WI38 (cell line): ENCODE results near the gene ODR4.
"Not testable (repeated sequence)": the region's sequence is repeated elsewhere in the genome, so short reads cannot be mapped to it uniquely, and the experiment has no call there.

Source experiments
- H3K4me3 ChIP-seq: 2 replicates; pipeline ENCODE4 v1.5.1; 2011; ENCODE audit warnings: low read depth, mild to moderate bottlenecking, control low read depth, low read length
- TF ChIP-seq, protein P1 (sequence below): IDR thresholded peaks from 2 replicates; pipeline ENCODE4 v1.5.1; 2012; ENCODE audit warnings: low read depth, mild to moderate bottlenecking, control low read depth, low read length

Gene ODR4

DNA sequence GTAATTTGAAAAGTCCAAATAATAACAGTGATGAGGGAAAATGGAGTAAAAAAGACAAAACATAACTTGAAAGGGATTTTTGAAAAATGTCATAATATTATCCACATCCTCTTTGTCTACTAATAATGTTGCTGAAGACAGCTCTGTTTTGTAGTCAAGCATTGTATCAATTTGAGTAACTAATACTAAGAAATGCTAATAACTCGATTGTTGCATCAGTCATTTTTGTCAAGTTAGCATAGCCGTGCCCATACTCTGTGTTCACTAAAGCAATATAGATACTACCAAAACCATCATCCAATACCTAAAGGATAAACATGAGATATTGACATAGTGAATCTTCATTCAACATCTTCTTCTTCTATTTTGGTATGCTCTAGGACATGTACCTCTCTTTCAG is 68.0 kb downstream of the ODR4 start:
- H3K4me3 ChIP-seq, result no peak overlapping the region
- TF ChIP-seq, protein P1, sequence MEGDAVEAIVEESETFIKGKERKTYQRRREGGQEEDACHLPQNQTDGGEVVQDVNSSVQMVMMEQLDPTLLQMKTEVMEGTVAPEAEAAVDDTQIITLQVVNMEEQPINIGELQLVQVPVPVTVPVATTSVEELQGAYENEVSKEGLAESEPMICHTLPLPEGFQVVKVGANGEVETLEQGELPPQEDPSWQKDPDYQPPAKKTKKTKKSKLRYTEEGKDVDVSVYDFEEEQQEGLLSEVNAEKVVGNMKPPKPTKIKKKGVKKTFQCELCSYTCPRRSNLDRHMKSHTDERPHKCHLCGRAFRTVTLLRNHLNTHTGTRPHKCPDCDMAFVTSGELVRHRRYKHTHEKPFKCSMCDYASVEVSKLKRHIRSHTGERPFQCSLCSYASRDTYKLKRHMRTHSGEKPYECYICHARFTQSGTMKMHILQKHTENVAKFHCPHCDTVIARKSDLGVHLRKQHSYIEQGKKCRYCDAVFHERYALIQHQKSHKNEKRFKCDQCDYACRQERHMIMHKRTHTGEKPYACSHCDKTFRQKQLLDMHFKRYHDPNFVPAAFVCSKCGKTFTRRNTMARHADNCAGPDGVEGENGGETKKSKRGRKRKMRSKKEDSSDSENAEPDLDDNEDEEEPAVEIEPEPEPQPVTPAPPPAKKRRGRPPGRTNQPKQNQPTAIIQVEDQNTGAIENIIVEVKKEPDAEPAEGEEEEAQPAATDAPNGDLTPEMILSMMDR, result no peak

GRCh38 chr1:186446152-186446551 is 70.5 kb downstream of the ODR4 start:
- H3K4me3 ChIP-seq, result no peak overlapping the region
- TF ChIP-seq, protein P1, result no peak

GRCh38 chr1:186454981-186455380 is 79.3 kb downstream of the ODR4 start:
- H3K4me3 ChIP-seq, result no peak overlapping the region
- TF ChIP-seq, protein P1, result no peak

DNA sequence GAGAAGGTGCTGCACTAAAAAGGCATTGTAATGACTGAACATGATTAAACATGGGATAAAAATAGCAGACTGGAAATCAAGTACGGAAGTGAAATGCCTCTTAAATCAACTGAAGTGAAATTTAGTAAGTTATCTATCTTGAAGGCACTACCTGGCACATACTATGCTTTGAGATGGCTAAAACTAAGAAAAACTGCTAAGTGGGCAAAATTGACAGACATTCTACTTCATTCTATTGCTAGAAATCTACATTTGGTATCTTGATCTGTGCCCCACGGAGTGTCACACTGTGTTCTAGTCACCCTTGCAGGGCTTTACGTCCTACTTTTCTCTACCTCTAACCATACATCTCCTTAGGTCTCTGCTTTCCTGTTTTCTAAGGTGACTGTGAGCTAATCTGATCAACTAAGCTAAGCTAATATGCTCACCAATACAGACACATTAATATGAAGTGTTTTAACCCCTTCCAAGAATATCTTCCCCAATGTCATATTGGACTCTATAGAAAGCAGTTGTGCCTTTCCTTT is 81.2 kb downstream of the ODR4 start:
- H3K4me3 ChIP-seq, result no peak overlapping the region
- TF ChIP-seq, protein P1, result no peak

GRCh38 chr1:186459161-186459560 is 83.5 kb downstream of the ODR4 start:
- H3K4me3 ChIP-seq, result not testable (repeated sequence)

GRCh38 chr1:186461014-186461413 is 85.4 kb downstream of the ODR4 start, which contains the start of gene PDC:
Gene PDC (minus strand): TSS chr1:186461114. CDS start chr1:186449459, 11,655 bp downstream.
- H3K4me3 ChIP-seq, result no peak within 1 kb of the TSS
- TF ChIP-seq, protein P1, result no peak

GRCh38 chr1:186463511-186463910 is 87.9 kb downstream of the ODR4 start:
- TF ChIP-seq, protein P1, result no peak
- H3K4me3 ChIP-seq, result no peak overlapping the region

- no peak overlapping the region for H3K4me3 ChIP-seq
- TF ChIP-seq, protein P1, result no peak
Measured at GRCh38 chr1:186463926-186464325, 88.3 kb downstream of the ODR4 start.

DNA sequence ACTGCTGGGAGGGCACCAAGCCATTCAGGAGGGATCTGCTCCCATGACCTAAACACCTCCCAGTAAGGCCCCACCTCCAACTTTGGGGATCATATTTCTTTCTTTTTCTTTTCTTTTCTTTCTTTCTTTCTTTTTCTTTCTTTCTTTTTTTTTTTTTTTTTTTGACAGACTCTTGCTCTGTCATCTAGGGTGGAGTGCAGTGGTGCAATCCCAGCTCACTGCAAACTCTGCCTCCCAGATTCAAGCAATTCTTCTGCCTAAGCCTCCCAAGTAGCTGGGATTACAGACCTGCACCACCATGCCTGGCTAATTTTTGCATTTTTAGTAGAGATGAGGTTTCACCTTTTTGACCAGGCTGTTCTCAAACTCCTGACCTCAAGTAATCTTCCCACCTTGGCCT is 89.9 kb downstream of the ODR4 start:
- H3K4me3 ChIP-seq, result not testable (repeated sequence)
